Measurements from ENCODE around the gene ALOXE3. TPM values are rescaled to one million over a fixed set of nuclear protein-coding genes. Genes with fewer than 3 reads are reported as not detected.

The ALOXE3 gene
- total RNA-seq, 4 donors from 2014 or later = not detected

DNA sequence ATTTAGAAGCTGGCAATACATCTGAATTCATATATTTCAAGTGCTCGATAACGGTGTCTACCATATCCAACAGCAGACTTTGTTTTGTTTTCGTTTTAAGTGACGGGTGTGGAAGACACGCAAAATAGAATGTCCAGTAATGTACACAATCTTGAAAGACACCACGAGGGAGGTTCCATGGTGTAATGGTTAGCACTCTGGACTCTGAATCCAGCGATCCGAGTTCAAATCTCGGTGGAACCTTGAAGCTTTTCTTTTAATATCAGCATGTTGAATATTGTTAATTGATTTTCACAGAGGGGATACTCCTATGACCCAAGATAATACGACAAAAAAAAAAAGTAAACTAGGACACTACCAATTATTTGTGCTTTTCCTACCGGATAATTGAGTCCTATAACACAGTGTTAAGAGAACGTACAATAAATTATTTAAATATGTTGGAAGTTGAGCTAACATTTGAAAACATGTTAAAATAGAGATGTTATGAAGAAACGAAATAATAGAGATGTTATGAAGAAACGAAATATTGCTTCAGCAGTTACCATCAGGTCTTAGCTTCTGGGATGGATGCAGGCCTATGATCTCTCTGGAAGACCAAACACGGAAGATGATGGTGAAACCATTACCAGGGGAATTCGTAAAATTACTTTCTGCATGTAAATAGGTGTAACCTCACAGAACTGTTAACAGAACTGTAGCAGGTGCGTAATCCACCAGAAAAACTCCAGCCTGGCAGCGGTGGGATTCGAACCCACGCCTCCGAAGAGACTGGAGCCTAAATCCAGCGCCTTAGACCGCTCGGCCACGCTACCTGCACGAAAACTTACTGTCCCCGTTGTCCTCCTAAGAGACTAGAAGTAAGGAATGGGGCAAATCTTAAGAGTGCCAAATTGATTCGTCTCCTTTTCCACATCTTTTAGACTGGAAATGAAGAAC lies 1.5 kb upstream of the ALOXE3 start:
- TF ChIP-seq, protein P1, sequence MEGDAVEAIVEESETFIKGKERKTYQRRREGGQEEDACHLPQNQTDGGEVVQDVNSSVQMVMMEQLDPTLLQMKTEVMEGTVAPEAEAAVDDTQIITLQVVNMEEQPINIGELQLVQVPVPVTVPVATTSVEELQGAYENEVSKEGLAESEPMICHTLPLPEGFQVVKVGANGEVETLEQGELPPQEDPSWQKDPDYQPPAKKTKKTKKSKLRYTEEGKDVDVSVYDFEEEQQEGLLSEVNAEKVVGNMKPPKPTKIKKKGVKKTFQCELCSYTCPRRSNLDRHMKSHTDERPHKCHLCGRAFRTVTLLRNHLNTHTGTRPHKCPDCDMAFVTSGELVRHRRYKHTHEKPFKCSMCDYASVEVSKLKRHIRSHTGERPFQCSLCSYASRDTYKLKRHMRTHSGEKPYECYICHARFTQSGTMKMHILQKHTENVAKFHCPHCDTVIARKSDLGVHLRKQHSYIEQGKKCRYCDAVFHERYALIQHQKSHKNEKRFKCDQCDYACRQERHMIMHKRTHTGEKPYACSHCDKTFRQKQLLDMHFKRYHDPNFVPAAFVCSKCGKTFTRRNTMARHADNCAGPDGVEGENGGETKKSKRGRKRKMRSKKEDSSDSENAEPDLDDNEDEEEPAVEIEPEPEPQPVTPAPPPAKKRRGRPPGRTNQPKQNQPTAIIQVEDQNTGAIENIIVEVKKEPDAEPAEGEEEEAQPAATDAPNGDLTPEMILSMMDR (IDR thresholded peaks at IDR 0.05; ENCODE audit: low read depth) = no peak

DNA sequence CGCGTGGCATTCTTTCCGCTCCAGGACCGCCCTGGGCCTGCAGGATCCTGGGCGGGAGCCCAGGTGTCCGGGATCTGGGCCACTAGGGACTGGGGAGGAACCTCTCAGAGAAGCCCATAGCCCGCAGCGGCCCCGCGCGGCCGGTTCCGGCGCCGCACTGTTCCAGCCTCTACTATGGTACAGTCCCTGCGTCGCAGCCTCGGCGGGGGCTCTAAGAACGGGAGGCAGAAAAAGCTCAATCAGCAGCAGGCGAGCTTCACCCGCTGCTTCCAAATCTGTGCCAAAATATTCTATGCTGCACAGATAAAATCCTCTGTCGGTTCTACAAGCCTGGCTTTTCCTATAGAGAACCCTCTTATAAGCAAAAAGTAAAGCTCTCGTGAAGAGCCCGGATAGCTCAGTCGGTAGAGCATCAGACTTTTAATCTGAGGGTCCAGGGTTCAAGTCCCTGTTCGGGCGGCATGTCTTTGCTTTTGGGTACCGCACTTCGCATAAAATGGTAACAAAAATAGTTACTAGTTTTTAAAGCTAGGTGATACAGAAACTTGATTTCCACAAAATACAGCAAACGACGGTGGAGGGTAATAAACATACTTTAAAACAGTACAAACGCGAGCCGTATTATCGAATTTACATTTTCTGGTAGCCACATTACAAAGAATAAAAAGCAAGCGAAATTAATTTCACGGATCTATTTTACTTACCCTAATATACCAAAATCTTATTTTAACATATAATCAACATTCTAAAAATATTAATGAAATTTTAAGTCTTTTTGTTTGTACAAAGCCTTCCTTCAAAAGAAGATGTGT lies 661 bp upstream of the ALOXE3 start:
- TF ChIP-seq, protein P1 (IDR thresholded peaks at IDR 0.05; ENCODE audit: low read depth) = no peak

DNA sequence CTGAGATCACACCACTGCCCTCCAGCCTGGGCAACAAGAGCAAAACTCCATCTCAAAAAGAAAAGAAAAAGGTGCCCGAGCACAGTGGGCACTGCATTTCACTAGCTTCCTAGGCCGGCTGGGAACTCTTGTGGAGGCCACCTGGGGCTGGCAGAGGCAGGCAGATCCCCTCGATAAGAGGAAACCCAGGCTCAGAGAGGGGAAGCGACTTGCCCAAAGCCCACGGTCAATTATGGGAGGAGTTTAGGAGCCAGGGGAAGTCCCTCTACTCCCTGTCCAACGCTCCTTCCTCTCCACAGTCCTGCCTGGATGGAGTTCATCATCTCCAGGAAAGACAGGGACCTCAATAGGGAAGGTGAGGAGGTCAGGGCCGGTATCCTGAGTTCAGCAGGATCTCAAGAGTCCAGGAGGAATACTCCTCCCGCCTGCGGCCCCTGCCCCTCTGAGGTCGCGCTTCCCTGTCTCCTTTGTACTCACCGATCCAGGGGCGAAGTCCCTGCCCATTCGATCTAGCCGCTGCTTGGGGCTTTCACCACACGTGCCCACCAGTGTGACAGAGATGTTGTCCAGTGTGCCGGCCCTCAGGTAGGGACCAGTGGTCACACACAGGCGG lies 841 bp downstream of the ALOXE3 start:
- TF ChIP-seq, protein P1 (IDR thresholded peaks at IDR 0.05; ENCODE audit: low read depth) = no peak

DNA sequence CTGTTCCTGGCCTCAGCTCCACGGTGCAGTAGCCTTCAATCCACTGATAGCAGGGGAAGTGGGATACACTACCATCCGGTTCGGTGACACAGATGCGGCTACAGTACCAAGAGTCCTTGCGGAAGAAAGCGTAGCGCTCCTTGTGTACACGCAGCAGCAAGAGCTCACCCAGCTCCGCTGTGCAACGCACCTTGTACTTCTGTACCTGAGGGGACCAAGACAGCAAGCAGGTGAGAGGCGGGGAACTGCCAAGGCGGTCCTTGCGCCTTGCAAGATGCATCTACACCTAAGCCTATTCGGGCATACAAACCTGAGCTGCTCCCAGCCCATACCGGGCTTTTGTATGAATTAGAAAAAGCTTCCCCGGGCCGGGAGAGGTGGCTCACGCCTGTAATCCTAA lies 1.5 kb downstream of the ALOXE3 start:
- TF ChIP-seq, protein P1 (IDR thresholded peaks at IDR 0.05; ENCODE audit: low read depth) = no peak

DNA sequence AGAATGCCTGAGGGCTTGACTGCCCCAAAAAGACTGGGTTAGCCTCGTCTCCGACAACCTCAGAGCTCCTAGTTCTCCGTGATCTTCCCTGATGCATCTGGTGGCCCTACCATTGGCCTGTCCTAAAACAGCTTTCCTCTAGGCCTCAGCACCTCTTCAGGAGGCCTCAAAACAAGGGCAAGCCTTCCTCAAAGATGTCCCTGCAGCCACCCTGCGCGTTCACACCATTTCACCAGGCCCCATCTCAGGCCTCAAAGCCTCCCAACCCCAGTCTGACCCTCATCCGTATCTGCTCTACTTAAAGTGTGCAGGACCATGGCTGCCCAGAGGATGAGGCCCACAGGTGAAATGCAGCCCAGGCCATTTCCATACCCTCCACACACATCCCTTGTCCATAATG lies 7.4 kb downstream of the ALOXE3 start:
- TF ChIP-seq, protein P1 (IDR thresholded peaks at IDR 0.05; ENCODE audit: low read depth) = no peak

DNA sequence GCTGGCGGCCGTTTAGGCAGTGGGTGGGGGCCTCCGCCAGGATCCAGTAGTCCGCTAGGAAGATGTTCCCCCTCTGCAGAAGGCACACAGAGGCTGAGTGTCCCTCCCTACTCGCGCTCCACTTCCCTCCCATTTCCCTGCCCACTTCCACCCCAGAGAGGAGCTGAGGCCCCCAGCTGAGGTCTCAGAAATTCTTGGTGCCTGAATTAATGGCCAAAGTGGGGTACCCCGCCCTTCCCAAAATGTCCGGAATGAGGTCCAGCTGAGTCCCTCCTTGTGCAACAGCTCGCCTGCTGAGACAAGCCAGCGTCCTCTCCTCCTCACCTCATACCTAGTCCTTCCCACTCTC lies 7.9 kb downstream of the ALOXE3 start:
- TF ChIP-seq, protein P1 (IDR thresholded peaks at IDR 0.05; ENCODE audit: low read depth) = no peak
